GM23248 (cell line): ENCODE data around the gene IL17REL.

ENCODE experiments used
- EZH2 ChIP-seq: fragments of 200-600 bp; sonication (generic); IDR thresholded peaks from 2 replicates; pipeline ENCODE4 v1.6.1; 2018; ENCODE audit warnings: antibody characterized with exemption, mild to moderate bottlenecking; ENCODE audit not compliant: insufficient read depth, poor library complexity, severe bottlenecking
- EZH2phosphoT487 ChIP-seq: fragments of 200-600 bp; sonication (generic); IDR thresholded peaks from 2 replicates; pipeline ENCODE4 v1.6.1; 2018; ENCODE audit warnings: antibody characterized with exemption, moderate library complexity, mild to moderate bottlenecking, low read depth; ENCODE audit not compliant: insufficient read depth

GRCh38 chr22:50035131-50035881, 22.7 kb upstream of the IL17REL start:
- no peak for TF ChIP-seq EZH2phosphoT487
- TF ChIP-seq EZH2: no peak
